SK-N-SH (cell line): ENCODE data around the gene AHNAK.

ENCODE experiments used
- CTCF ChIP-seq: fragments of 200-600 bp; sonication (generic); IDR thresholded peaks from 2 replicates; pipeline ENCODE4 v1.6.1; 2017; ENCODE audit warnings: antibody characterized with exemption, mild to moderate bottlenecking, moderate library complexity
- EP300 ChIP-seq, 2 experiments: IDR thresholded peaks; 2 replicates each; pipeline versions ENCODE4 v1.4.0 to v1.6.1; 2012; ENCODE audit warnings: borderline replicate concordance in 1 of 2, low read depth in 1 of 2, low read length in 1 of 2
- FOXM1 ChIP-seq: IDR thresholded peaks from 2 replicates; pipeline ENCODE4 v1.4.0; 2012; ENCODE audit warnings: low read depth, mild to moderate bottlenecking
- RXRA ChIP-seq: IDR thresholded peaks from 2 replicates; pipeline ENCODE4 v1.4.0; 2012; ENCODE audit warnings: low read depth, mild to moderate bottlenecking, borderline replicate concordance
- TAF1 ChIP-seq: IDR thresholded peaks from 2 replicates; pipeline ENCODE4 v1.6.1; 2012; ENCODE audit warnings: low read depth, mild to moderate bottlenecking, low read length, moderate library complexity, borderline replicate concordance
- TCF12 ChIP-seq: IDR thresholded peaks from 2 replicates; pipeline ENCODE4 v1.4.0; 2012

GRCh38 chr11:62514151-62514550, 32.5 kb downstream of the AHNAK start:
- TF ChIP-seq CTCF (no peak), TCF12 (no peak), RXRA (no peak), TAF1 (no peak), FOXM1 (no peak), EP300 (IDR thresholded peaks at IDR 0.05; ENCODE audit: borderline replicate concordance in 1 of 2, low read depth in 1 of 2, low read length in 1 of 2) (no peak)
